Measurements from ENCODE around the gene PHGDH.

Gene PHGDH

DNA sequence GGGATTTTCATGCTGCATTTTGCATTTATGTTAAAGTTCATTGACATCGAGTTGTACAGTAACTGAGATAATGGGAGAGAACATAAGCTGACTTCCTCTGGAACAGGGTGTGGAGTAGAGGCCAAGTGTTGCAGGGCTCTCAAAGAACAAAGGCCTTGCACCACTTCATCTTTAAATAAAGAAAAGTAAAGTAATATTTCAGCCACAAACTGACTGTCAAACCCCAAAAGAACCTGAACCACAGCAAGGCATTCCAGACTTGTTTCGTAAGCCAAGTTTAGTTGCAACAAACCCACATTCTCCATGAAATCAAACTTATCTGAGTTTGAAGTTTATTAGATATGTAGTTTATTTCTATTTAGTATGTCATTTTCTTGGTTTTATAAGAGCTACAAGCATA, 76.0 kb downstream of the PHGDH start:
- DNase-seq: no peak
- no peaks in the 10 kb centered on the region for H3K9me3 ChIP-seq
- H3K36me3 ChIP-seq: no peaks in the 10 kb centered on the region
- no peak for TF ChIP-seq CTCF (IDR thresholded peaks at IDR 0.05; ENCODE audit: low read depth, low read length)
- no peak overlapping the region for H3K4me3 ChIP-seq (ENCODE audit: low read depth, low read length)
- H3K27me3 ChIP-seq: peaks cover 7% of the 10 kb centered on the region; the same call in 1 of the 2 replicates
- H3K4me1 ChIP-seq: no peaks in the 10 kb centered on the region

DNA sequence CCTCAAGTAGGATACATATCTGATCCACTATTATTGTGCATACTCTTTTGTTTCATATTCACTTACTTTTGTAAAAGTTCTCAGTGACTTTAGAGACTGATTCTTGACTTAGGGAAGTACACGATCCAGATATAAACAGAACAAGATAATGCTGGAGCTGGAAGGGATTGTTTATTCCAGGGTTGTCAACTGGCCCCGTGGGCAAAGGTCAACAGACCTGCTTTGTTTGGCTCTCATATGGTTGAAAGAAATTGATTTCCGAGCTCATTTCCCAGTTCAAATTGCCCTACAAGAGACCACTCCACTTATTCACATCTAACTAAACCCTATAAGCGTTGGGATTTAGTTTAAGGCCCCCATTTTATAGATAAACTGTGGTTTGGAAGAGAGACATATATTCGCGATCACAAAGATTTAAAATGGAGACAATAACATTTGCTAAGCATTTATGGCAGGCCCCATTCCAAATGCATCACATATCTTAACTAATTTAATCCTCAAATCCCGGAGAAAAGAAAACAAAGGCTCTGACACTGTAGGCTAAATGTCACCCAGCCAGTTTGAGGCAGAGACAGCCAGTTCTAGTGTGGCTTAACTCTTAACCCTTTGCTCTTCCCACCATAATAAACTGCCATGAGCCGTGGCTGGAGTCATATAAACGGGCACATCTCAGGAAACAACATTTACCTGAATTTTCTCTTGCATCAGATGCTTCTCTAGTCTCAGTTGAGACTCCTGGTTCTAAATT, 78.9 kb downstream of the PHGDH start:
- no peaks in the 10 kb centered on the region for H3K9me3 ChIP-seq
- H3K27me3 ChIP-seq: 0 out of 2 replicates have a peak, but pooled peaks cover 7% of the 10 kb centered on the region
- no peak overlapping the region for H3K4me3 ChIP-seq (ENCODE audit: low read depth, low read length)
- no peaks in the 10 kb centered on the region for H3K36me3 ChIP-seq
- H3K4me1 ChIP-seq: no peaks in the 10 kb centered on the region
- DNase-seq: no peak
- TF ChIP-seq CTCF (IDR thresholded peaks at IDR 0.05; ENCODE audit: low read depth, low read length): no peak

DNA sequence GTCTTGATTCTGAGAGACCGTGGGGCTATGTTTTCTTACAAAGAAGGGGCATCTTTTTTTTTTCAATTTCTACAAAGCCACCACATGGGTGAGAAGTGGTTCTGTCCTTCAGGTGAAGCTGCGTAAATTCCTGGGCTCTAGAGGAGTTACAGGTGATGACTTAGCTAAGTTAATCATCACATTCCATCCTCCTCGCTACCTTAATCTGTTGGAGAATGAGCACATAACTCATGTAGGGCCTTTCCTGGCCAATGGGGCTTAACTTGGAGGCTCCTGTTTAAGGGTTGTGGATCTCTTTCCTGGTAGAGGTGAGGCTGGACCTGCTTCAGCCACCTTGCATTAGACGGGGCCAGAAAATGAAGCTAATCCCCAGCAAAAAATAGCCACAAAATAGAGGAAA, 79.6 kb downstream of the PHGDH start:
- no peak for TF ChIP-seq CTCF (IDR thresholded peaks at IDR 0.05; ENCODE audit: low read depth, low read length)
- no peaks in the 10 kb centered on the region for H3K9me3 ChIP-seq
- 0 out of 2 replicates have a peak, but pooled peaks cover 7% of the 10 kb centered on the region for H3K27me3 ChIP-seq
- no peak overlapping the region for H3K4me3 ChIP-seq (ENCODE audit: low read depth, low read length)
- no peak for DNase-seq
- no peaks in the 10 kb centered on the region for H3K36me3 ChIP-seq
- H3K4me1 ChIP-seq: no peaks in the 10 kb centered on the region

All from BE2C (cell line).